Activated T-cell treated with anti-CD3 and anti-CD28 coated beads, Interleukin-2, amount 50 U/mL, for 24 hours (primary cell): Measurements from ENCODE around the gene NCKAP5.

Experiments
- DNase-seq: peaks from one replicate; pipeline ENCODE4 v3.0.0-alpha.2; 2020
- H3K27ac Mint-ChIP-seq: 2 replicates; pipeline ENCODE4 v1.8.0; 2020; ENCODE audit warnings: mild to moderate bottlenecking, mixed read lengths
- H3K27me3 Mint-ChIP-seq: 2 replicates; pipeline ENCODE4 v1.8.0; 2020; ENCODE audit warnings: mixed read lengths
- H3K36me3 Mint-ChIP-seq: 2 replicates; pipeline ENCODE4 v1.8.0; 2020; ENCODE audit warnings: low read depth, mixed read lengths
- H3K4me1 Mint-ChIP-seq: 2 replicates; pipeline ENCODE4 v1.8.0; 2020; ENCODE audit warnings: low read depth, mixed read lengths
- H3K4me3 Mint-ChIP-seq: 2 replicates; pipeline ENCODE4 v1.8.0; 2020; ENCODE audit warnings: mild to moderate bottlenecking, moderate library complexity, mixed read lengths
- H3K9me3 Mint-ChIP-seq: 2 replicates; pipeline ENCODE4 v1.8.0; 2020; ENCODE audit warnings: mixed read lengths

NCKAP5 gene

DNA sequence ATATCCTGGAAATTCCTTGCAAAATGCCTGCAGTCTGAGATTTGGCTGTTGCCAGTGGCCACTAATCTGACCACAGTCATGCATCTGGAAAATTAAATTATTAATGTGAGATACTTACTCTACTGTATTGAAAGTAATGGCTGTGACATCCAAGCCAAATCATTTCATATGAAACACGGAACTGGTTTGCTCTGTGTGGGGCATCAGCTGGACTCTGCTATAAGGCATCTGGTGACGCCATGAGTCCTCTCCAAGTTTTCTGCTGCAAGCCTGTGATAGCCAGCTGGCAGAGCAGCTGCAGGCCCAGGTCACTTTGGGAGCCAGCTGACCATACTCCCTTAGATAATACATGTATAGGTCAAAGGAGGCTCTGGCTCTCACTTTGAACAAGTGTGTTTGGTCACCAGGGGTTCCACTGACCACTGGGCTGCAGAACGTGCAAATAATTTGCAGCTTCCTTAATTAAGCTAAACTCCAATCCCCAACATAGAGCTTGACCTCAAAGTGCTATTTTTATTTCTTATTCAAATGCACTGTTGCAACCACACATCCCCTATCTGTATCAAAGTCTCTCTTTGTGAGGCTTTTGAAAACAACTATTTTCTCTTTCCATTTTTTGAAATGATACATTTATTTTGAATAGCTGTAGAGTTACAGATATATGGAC lies 152.9 kb downstream of the NCKAP5 start:
- Mint-ChIP-seq H3K9me3 (no peaks in the 10 kb centered on the region), H3K4me3 (no peak overlapping the region), H3K27ac (no peak overlapping the region), H3K27me3 (no peaks in the 10 kb centered on the region), H3K4me1 (no peaks in the 10 kb centered on the region), H3K36me3 (no peaks in the 10 kb centered on the region)
- DNase-seq = no peak

DNA sequence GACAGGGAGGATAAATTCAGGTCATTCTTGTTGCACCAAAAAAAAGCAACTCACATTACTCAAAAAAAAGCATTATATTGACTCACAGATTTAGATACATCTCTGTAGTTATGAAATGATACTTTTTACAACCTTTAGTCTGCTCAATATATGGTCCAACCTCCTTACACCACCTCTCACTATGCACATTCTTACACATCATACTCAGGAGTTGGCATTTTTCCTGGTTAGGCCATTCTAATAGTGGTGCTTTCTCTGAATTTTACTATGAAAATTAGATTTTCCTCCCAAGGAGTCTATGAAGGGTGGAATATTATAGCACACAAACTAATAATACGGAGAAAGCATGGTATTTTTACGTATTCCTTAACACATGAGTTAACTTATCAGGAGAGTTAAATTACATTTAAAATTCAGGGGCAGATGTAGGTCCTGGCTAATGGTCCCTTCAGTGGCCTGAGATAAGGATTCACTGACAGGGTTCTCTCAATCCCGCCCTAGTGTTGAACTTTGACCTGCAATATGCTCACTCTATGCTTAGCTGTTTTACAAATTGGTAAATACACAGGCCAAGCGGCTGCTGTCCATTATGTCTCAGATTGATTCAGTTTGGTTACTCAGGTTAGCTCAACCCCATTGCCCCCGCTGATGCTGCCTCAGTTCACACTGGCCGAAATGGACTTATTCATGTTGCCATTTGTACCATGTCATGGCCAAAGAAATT lies 153.6 kb downstream of the NCKAP5 start:
- no peaks in the 10 kb centered on the region for H3K36me3 Mint-ChIP-seq
- DNase-seq = no peak
- no peaks in the 10 kb centered on the region for H3K9me3 Mint-ChIP-seq
- no peaks in the 10 kb centered on the region for H3K4me1 Mint-ChIP-seq
- no peaks in the 10 kb centered on the region for H3K27me3 Mint-ChIP-seq
- no peak overlapping the region for H3K4me3 Mint-ChIP-seq
- H3K27ac Mint-ChIP-seq = no peak overlapping the region

DNA sequence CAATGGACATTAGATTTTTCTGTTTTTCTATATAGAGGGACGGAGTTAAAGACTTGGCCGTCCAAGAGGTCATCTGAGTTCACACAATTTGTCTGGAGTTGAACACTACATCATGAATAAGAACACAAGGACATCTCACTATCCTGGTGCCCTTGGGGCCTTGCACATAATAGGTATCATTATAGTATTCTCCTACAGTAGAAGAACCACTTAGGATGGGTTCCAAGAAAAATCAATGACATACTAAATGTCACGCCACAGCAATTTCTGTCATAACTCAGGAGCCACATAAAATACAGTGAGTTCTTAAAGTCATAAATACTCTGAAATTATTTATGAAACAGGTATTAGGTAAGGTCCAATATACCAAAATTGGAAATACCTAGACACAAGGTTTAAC lies 154.4 kb downstream of the NCKAP5 start:
- no peaks in the 10 kb centered on the region for H3K9me3 Mint-ChIP-seq
- H3K4me1 Mint-ChIP-seq = no peaks in the 10 kb centered on the region

DNA sequence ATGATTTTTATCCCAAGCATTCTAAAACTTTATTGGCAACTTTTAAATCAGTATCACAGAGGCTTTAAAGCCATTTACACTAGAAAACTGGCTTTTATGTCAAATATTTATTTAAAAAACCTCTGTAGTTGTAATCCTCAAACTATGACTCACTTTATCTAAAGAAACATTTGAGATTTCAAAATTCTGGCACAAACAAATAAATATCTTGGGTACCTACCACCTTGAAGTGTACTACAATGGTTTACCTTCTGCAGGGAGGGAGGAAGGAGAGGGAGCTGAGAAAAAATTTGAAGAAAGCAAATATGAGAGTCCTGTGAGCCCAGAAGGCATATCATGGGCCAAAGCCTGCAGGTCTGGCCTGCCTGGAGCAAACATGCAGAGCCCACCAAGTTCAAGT lies 155.6 kb downstream of the NCKAP5 start:
- Mint-ChIP-seq H3K9me3 (no peaks in the 10 kb centered on the region), H3K27me3 (no peaks in the 10 kb centered on the region), H3K27ac (no peak overlapping the region), H3K36me3 (no peaks in the 10 kb centered on the region), H3K4me1 (no peaks in the 10 kb centered on the region), H3K4me3 (no peak overlapping the region)
- DNase-seq = no peak

More for the DNA sequence above, 154.4 kb downstream of the NCKAP5 start:
- no peak for DNase-seq
- Mint-ChIP-seq H3K36me3 (no peaks in the 10 kb centered on the region), H3K4me3 (no peak overlapping the region), H3K27me3 (no peaks in the 10 kb centered on the region), H3K27ac (no peak overlapping the region)

DNA sequence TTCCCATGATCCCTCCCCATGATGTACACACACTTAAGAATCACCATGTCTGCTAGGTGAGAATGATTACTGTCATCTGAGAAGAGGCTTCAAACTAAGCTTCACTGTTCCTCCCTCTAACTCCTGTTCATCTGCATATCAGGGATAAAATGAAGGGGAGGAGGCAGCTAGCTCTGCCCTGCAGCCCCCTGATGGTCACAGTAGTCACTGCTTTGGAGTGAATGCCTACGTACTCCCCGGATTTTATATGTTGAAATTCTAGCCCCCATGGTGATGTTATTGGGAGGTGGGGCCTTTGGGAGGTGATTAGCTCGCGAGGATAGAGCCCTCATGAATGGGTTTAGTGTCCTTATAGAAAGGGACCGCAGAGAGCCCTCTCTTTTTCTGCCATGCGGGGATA lies 156.4 kb downstream of the NCKAP5 start:
- Mint-ChIP-seq H3K27me3 (no peaks in the 10 kb centered on the region), H3K4me3 (no peak overlapping the region), H3K27ac (no peak overlapping the region), H3K4me1 (no peaks in the 10 kb centered on the region), H3K36me3 (no peaks in the 10 kb centered on the region), H3K9me3 (no peaks in the 10 kb centered on the region)
- DNase-seq = no peak

DNA sequence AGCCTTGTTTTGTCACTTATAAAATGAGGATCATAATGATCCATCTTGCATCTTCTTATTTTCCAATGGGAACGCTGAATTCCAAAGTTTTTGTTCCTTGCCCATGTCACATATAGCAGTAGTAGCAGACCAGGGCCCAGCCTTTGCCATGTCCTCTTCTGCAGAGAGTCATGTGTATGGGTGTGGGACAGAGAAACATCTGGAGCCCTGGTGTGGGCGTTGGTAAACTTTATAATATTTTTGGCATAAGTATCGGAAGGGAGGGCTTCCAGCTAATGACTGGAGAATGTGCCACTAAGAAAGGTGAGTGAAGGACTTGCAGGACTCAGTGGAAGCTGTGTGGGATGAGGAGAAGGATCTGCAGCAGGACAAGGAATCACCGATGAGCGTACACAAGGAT lies 157.2 kb downstream of the NCKAP5 start:
- DNase-seq = no peak
- no peak overlapping the region for H3K27ac Mint-ChIP-seq
- H3K4me3 Mint-ChIP-seq = no peak overlapping the region
- H3K27me3 Mint-ChIP-seq = no peaks in the 10 kb centered on the region
- no peaks in the 10 kb centered on the region for H3K9me3 Mint-ChIP-seq
- H3K36me3 Mint-ChIP-seq = no peaks in the 10 kb centered on the region
- no peaks in the 10 kb centered on the region for H3K4me1 Mint-ChIP-seq

DNA sequence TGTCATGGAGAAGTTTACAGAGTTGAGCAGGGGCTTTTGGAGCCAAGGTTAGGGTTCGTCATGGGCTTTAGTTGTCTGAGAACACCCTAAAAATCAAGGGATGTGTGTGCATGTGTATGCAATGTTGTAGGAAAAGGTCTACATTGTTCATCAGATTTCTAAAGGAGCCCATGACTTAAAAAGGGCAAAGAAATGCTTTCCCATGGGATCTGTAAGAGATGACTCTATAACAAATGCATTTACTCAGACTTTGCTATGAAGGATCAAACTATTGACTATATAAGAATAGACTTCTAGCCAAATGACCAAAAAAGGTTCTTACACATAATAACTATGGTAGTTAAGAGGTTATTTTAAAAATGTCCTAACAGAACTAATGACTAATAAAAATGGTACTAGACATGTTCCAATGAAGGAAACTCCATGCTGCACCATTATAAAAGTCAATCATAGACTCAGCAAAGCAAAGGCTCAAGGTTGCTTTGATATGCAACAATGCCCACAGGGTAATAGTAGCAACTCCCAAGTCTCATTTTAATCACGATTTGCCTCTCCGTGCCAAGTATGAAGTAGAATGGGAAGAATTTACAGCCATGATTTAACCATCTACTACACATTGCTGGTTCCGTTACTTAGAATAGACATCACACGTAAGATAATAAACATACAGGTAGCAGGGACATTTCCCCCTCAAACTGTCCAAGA lies 158.5 kb downstream of the NCKAP5 start:
- no peaks in the 10 kb centered on the region for H3K4me1 Mint-ChIP-seq
- no peaks in the 10 kb centered on the region for H3K9me3 Mint-ChIP-seq
- DNase-seq = no peak
- no peaks in the 10 kb centered on the region for H3K36me3 Mint-ChIP-seq
- no peaks in the 10 kb centered on the region for H3K27me3 Mint-ChIP-seq
- H3K27ac Mint-ChIP-seq = no peak overlapping the region
- no peak overlapping the region for H3K4me3 Mint-ChIP-seq

DNA sequence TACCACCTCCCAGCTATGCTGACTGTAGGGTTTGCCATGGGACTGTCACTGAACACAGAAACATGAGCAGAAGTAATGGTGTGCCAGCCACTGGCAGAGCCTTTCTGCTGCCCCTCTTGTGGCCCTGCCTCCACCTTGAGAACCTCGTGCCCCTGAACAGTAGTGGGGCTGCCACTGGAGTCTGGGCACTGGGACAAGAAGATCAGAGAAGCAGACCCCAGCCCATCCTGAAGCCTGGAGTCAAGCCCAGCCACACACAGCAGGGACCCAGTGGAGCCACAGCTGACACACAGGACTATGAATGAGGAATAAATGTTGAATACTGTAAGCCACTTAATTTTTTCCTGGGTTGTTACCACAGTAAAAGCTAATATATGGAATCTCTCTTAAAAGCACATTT lies 159.6 kb downstream of the NCKAP5 start:
- no peak for DNase-seq
- Mint-ChIP-seq H3K27ac (no peak overlapping the region), H3K27me3 (no peaks in the 10 kb centered on the region), H3K36me3 (no peaks in the 10 kb centered on the region), H3K4me1 (no peaks in the 10 kb centered on the region), H3K4me3 (no peak overlapping the region), H3K9me3 (no peaks in the 10 kb centered on the region)

DNA sequence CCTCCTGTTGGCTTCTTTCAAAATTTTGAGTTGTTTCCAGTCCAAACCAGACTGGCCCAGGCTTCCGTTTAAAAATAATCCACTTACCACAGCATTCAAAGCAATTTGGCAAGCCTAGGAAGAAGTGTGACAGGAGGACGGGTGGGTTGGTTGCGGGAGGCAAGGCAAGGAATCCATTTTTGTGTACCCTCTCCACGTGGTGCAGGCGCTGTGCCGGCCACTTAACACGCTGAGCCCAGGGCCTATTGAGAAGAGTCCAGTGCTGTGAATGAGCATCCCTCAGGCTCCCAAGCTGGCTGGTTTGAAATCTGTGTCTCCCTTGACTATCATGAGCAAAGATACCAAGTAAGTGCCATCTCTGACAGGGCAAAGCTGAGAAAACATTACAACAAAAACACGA lies 160.9 kb downstream of the NCKAP5 start:
- Mint-ChIP-seq H3K27ac (no peak overlapping the region), H3K4me1 (no peaks in the 10 kb centered on the region), H3K27me3 (no peaks in the 10 kb centered on the region), H3K9me3 (no peaks in the 10 kb centered on the region), H3K4me3 (no peak overlapping the region), H3K36me3 (no peaks in the 10 kb centered on the region)
- no peak for DNase-seq

DNA sequence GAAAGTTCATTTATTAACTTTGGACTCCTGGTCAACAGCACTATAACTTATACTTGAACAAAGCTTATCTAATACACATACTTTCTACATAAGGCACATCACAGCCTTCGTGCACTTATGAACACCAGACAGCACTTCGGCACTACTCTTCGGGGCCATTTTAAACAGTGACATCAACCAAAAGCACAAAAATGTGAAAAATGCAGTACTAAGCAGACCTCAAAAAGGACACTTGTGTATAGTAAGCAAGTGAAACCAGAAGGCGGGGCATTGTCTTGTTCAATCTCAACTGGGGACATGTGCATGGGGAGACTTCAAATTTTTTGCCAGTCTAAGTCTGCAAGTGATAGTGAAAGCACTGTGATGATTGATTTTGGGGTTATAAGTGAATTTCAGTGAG lies 163.0 kb downstream of the NCKAP5 start:
- no peak overlapping the region for H3K27ac Mint-ChIP-seq
- no peaks in the 10 kb centered on the region for H3K36me3 Mint-ChIP-seq
- no peaks in the 10 kb centered on the region for H3K27me3 Mint-ChIP-seq

DNA sequence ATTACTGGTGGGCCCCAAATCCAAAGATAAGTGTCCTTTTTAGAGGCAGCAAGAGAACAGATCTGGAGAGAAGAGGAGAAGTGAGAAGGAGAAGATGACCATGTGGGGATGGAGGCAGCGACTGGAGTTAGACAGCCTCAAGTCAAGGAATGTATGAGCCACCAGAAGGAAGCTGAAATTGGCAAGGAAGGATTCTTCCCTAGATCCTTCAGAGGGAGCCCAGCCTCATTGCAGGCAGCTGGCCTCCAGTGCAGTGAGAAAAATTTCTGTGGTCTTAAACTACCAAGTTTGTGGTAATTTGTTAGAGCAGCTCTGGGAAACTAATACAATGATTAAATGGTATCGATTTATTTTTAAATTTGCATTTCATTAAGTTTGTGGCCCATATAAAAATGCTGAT lies 167.9 kb downstream of the NCKAP5 start:
- Mint-ChIP-seq H3K4me1 (no peaks in the 10 kb centered on the region), H3K27me3 (no peaks in the 10 kb centered on the region), H3K9me3 (no peaks in the 10 kb centered on the region), H3K4me3 (no peak overlapping the region), H3K27ac (no peak overlapping the region), H3K36me3 (no peaks in the 10 kb centered on the region)
- no peak for DNase-seq

More for the DNA sequence above, 163.0 kb downstream of the NCKAP5 start:
- H3K4me3 Mint-ChIP-seq = no peak overlapping the region
- H3K9me3 Mint-ChIP-seq = no peaks in the 10 kb centered on the region
- DNase-seq = no peak
- H3K4me1 Mint-ChIP-seq = no peaks in the 10 kb centered on the region

DNA sequence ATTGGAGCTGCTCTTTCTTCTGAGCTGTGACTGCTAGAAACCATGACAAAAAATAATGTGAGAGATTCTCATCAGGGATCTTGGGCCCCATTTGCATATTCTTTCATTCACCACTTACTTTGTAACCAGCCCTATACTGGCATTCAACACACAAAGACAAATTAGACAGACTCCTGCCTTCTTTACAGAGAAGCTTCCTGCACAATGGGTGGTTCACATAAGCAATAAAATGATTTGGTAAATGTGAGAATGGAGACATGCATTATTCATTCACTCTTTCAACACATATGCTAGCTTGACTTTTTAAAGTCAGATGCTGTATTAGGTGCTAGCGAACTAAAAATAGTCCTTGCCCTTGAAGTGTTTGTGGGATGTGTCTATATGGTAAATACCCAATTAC lies 174.4 kb downstream of the NCKAP5 start:
- H3K27me3 Mint-ChIP-seq = no peaks in the 10 kb centered on the region
- no peaks in the 10 kb centered on the region for H3K36me3 Mint-ChIP-seq
- no peak overlapping the region for H3K27ac Mint-ChIP-seq
- H3K4me1 Mint-ChIP-seq = no peaks in the 10 kb centered on the region
- DNase-seq = no peak
- no peak overlapping the region for H3K4me3 Mint-ChIP-seq
- peaks cover 5% of the 10 kb centered on the region for H3K9me3 Mint-ChIP-seq

DNA sequence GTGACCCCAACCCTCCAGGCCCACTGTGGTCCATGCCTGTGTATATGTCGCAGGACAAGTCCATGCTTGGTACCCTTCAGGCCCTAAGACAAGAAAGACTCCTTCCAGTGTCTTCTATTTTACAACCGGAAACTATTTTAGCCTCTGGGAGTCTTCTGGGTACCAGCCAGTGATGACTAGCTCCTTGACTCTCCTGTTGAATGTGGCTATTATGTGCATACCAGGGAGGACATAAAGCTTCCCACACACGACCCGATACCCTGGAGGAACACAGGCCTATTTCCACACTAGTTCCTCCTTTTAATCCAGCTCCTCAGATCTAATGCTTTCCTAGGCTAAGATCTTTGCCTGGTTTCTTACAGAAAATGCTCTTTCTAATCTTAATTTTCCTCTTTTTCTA lies 178.1 kb downstream of the NCKAP5 start:
- Mint-ChIP-seq H3K27ac (no peak overlapping the region), H3K4me3 (no peak overlapping the region), H3K36me3 (no peaks in the 10 kb centered on the region), H3K4me1 (no peaks in the 10 kb centered on the region), H3K9me3 (peaks cover 5% of the 10 kb centered on the region), H3K27me3 (no peaks in the 10 kb centered on the region)
- DNase-seq = no peak

DNA sequence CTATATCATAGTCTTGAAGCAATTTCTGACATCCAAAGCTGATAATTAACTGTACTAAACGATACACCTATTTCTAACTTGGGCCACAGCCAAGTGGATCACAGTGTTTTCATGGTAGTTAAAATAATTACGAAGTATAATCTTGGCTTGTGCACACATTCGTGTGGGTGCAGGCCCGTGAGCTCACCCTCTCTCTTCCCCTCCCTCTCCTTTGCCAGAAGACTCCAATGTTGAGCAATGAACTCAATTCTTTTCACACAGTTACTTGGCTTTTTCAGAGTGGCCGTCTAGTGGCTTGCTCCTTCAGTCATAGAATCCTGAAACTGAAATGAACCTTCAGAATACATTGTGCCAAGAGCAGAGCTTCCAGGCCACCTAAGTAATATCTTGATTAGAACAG lies 178.7 kb downstream of the NCKAP5 start:
- H3K9me3 Mint-ChIP-seq = peaks cover 5% of the 10 kb centered on the region
- no peaks in the 10 kb centered on the region for H3K4me1 Mint-ChIP-seq
- H3K4me3 Mint-ChIP-seq = no peak overlapping the region
- H3K27me3 Mint-ChIP-seq = no peaks in the 10 kb centered on the region
- no peak for DNase-seq
- H3K36me3 Mint-ChIP-seq = no peaks in the 10 kb centered on the region
- no peak overlapping the region for H3K27ac Mint-ChIP-seq

DNA sequence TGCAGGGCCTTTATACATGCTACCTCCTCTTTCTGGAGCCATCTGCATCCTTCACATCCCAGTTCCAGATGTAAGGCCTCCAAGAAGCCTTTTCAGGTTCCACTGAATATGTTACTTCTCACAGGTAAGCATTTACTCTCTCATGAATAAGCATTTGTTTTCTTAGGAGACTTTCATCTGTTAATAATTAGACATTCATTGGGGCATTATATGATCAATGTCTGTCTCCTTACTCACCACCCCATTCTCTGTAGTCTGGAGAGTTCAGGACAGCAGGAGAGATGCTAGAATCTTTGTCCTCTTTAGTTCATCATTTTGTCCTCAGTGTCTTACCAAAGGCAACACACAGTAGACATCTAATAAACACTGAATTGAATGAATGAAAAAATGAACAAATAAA lies 185.7 kb downstream of the NCKAP5 start:
- H3K4me1 Mint-ChIP-seq = no peaks in the 10 kb centered on the region
- no peaks in the 10 kb centered on the region for H3K9me3 Mint-ChIP-seq
- no peak overlapping the region for H3K4me3 Mint-ChIP-seq
- no peak for DNase-seq
- H3K27ac Mint-ChIP-seq = no peak overlapping the region
- no peaks in the 10 kb centered on the region for H3K27me3 Mint-ChIP-seq
- H3K36me3 Mint-ChIP-seq = no peaks in the 10 kb centered on the region
